Hypothalamus (tissue), 51 donors: Measurements from ENCODE around the gene UGCG.
A peak's percentile ranks its signal among the peaks of the same experiment; 100 is the strongest.
"Not testable (repeated sequence)": the region's sequence is repeated elsewhere in the genome, so short reads cannot be mapped to it uniquely, and the experiment has no call there.

ENCODE experiments used
- DNase-seq, 51 donors: peaks; one replicate each; lab custom pipeline; 2025; lab: John Stamatoyannopoulos, UW

UGCG gene

GRCh38 chr9:111895996-111896941 is at the start of gene UGCG:
Gene UGCG, plus strand, starts transcription at chr9:111896814. Its CDS starts 402 bp downstream, at chr9:111897216.
- peak; percentile 44 to 91 (median 79) for DNase-seq

DNA sequence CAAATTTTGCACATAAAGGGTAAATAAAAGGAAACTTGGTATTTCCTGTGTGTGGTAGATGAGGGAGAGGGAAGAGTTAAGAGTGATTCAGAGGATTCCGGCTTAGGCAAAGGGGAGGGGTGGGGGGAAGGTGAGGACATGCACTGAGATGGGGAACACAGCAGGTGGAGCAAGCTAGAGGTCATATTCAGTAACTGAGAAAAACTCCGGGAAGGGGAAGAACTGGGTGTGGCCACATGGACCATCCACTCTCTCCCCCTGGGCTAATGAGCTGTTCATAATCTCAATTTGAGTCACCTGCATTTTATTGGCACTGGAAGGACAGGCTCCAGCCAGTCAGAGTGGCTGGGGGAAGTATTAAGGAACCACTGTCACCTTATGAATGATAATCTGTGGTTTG is 45.1 kb upstream of the UGCG start:
- no peak for DNase-seq

- no peak for DNase-seq
Measured at GRCh38 chr9:111852291-111852690, 44.3 kb upstream of the UGCG start.

DNA sequence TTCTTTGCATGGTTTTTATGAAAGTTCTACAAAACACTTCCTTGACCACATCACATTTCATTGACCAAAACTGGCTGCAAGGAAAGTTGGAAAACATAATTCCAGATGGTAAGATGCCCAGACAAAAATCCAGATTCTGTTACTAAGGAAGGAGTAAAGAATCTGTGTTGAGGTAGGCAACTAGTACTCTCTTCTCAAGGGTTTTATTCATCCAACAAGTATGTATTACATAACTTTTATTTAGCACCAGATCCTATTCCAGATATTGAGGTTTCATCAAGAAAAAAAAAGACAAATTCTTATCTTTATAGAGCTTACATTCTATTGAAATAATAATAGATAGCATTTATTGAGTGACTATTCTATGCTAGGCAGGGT is 43.2 kb upstream of the UGCG start:
- DNase-seq: no peak

- DNase-seq: no peak
Measured at GRCh38 chr9:111854799-111855198, 41.8 kb upstream of the UGCG start.

GRCh38 chr9:111857555-111858211 is 38.9 kb upstream of the UGCG start:
- no peak for DNase-seq

GRCh38 chr9:111860443-111860842 is 36.2 kb upstream of the UGCG start:
- DNase-seq: no peak

- no peak for DNase-seq
Measured at GRCh38 chr9:111863636-111864035, 33.0 kb upstream of the UGCG start.

- DNase-seq: no peak
Measured at GRCh38 chr9:111866976-111867375, 29.6 kb upstream of the UGCG start.

GRCh38 chr9:111868475-111868874 is 28.1 kb upstream of the UGCG start:
- DNase-seq: no peak

DNA sequence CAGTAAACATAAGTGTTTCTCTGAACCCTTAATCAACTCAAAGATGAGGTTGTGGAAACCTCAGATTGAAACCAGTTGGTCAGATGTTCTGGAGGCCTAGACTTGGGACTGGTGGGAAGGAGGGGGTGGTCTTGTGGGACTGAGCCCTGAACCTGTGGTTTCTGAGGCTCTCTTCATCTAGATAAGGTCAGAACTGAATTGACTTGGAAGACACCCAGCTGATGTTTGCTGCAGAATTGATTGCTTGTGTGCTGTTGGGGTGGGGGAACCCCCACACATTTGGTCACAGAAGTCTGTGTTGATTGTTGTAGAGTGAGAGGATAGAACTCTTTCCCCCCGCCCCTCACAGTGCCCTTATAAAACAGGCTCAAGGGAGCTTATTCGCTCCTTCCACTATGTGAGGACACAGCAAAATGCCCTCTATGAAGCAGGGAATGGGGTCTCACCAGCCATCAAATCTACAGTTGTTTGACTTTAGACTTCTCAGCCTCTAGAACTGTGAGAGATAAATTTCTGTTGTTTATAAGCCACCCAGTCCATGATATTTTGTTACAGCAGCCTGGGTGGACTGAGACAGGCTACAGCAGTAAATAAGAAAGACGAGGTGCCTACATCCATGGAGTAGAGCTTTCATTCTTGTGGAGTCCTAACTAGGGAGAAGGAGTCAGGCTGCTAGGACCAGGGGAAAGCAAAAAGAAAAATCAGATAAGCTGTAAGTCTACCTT is 25.7 kb upstream of the UGCG start:
- DNase-seq: no peak

DNA sequence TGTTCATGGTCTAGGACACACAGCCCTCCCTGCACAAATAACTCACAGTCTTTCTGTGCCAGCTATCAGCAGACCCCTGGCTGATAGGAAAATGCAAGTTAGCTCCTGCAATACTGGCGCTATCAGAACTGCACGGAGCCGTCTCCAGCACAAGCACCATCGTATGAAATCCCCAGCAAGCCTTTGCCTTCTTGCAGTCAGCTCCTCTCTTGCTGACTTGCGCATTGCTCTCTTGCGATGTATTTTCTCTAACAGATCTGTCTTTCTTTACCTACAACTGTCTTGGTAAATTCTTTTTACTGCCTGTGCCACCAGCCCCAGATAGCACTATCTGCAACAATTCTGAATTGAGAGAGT is 25.1 kb upstream of the UGCG start:
- DNase-seq: no peak

DNA sequence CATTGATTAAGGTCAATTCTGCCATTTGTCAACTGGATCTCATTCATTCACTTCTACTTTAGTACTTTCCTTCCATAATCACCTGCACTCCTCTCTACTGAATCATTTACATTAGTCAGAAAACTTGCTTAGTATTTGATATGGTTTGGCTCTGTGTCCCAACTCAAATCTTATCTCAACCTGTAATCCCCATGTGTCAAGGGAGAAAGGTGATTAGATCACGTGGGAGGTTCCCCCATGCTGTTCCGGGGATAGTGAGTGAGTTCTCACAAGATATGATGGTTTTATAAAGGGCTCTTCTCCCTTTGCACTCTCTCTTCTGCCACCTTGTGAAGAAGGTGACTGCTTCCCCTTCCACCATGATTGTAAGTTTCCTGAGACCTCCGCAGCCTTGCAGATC is 23.7 kb upstream of the UGCG start:
- DNase-seq: no peak

DNA sequence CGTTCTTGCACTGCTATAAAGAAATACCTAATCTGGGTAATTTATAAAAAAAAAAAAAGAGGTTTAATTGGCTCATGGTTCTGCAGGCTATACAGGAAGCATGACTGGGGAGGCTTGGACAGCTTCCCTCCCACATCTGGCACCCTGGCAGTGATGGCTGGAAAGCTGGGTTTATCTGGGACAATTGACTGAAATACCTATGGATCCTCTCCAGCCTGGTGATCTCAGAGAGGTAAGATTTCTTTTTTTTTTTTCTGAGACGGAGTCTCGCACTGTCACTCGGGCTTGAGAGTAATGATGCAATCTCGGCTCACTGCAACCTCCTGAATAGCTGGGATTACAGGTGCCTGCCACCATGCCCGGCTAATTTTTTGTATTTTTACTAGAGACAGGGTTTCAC is 22.7 kb upstream of the UGCG start:
- DNase-seq: no peak

GRCh38 chr9:111874500-111874899 is 22.1 kb upstream of the UGCG start:
- no peak for DNase-seq

GRCh38 chr9:111875291-111875690 is 21.3 kb upstream of the UGCG start:
- not testable (repeated sequence) for DNase-seq

- DNase-seq: not testable (repeated sequence)
Measured at GRCh38 chr9:111875691-111876090, 20.9 kb upstream of the UGCG start.

DNA sequence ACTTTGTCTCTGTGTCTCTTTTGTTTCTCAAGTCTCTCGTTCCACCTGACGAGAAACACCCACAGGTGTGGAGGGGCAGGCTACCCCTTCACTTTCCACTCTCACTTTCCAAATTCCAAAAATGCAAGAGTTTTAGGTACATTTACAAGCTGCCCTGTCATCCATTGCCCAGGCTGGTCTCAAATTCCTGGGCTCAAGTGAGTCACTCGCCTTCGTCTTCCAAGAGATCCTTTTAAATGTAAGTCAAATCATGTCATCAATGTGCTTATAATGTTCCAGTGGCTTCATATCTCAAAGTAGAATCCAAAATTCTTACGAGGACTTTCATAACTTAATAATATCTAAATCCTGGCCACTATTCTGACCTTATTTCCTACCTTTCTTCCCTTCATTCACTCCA is 20.4 kb upstream of the UGCG start:
- no peak for DNase-seq

GRCh38 chr9:111877420-111877819 is 19.2 kb upstream of the UGCG start:
- no peak for DNase-seq

- DNase-seq: no peak
Measured at GRCh38 chr9:111878946-111879345, 17.7 kb upstream of the UGCG start.

GRCh38 chr9:111886983-111887718 is 9.5 kb upstream of the UGCG start:
- DNase-seq: no peak
